Measurements from ENCODE around the gene PSMD12.
A peak's percentile ranks its signal among the peaks of the same experiment; 100 is the strongest.
"Not testable (repeated sequence)": the region's sequence is repeated elsewhere in the genome, so short reads cannot be mapped to it uniquely, and the experiment has no call there.

PSMD12 gene

DNA sequence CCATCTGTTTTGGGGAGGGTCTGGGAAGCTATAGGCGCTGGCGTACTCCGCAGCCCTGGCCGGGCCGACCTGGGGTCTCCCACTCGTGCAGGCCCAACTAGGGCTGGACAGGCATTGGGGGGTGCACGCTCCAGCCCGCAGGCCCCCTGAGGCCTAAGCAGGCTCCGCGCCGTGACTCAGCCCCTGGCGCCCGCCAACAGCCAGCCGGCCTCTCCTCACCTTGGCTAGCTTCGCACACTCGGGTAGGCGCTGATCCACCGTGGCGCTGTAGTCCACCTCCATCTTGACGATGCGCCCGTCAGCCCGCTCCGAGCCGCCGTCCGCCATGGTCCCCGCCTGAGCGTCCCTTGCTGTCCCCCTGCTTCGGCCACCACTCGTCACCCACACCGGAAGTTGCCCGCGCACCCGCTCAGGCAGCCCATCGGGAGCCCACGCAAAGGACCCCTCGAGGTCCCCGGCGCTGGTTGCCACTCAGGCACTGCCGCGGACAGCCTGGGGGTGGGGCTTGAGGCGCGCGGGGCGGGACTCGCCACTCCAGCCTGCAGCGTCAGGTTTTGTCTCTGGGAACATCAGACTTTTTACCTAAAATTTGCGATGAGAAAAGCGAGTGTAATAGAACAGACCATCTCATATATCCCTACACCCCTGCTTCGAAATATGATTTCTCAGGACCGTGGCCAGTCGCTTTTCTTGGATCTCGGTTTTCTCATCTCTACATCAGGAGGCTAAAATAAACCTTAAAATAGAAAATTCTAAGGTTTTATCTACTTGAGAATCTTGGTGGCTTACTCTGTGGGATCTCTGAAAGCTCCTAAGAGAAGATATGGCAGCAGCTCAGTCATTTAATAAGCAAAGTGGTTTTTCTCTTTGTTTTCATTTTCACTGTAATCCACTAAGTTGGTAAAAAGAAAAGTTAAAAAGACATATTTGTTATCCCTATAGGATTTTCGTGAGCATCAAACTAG is at the start of gene PSMD12:
PSMD12 (minus strand) TSS at position 385 of the 965 bp plus-strand sequence; CDS start at position 327, 58 bp downstream.
- DNase-seq, result peak; percentile 49 to 97 (median 91)

DNA sequence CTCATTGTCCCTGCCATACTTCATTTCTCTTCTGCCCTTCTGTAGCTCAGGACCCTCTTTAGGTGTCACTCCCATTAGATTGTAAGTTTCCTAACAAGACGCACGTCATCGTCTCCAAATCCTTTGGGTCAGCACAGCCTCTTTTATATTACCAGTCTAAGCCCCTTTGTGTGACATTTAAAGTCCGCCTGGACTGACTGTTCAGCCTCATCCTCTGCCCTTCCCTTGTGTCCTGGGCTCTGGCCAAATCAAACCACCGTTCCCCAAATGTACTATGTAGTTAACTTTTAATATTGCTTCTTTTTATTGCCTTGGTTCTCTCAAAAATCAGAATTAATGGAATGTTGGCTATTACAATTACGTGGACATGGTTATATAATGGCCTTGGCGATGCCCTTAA is 48.9 kb upstream of the PSMD12 start:
- DNase-seq, result no peak

DNA sequence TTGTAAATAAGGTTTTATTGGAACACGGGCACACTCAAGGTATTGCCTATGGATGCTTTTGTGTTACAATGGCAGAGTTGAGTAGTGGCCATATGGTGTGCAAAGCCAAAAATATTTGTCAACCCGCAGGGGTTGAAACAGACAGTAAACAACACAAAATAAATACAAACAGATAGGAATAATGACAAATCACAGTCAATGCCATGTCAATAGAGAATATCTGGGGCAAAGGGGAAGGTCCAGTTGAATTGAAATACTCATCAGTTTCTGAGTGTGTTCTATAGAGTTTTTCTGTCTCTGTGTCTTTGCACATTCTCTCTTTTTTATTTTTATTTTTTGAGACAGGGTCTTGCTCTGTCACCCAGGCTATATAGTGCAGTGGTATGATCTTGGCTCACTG is 48.2 kb upstream of the PSMD12 start:
- no peak for DNase-seq

DNA sequence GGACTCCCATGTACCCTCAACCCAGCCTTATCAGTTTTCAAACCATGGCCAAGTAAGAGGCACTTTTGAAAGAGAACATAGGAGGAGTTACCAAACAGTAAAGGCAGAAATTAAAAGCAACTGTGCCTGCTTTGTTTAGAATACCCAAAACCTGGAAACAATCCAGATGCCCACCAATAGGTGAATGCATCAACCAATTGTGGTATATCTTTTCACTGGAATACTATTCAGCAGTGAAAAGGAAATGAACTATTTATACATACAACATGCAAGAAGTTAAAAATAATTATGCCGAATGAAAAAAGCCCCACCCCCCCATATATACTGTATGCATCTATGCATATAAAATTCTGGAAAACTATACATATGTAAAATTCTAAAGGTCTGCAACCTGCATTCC is 47.8 kb upstream of the PSMD12 start:
- no peak for DNase-seq

DNA sequence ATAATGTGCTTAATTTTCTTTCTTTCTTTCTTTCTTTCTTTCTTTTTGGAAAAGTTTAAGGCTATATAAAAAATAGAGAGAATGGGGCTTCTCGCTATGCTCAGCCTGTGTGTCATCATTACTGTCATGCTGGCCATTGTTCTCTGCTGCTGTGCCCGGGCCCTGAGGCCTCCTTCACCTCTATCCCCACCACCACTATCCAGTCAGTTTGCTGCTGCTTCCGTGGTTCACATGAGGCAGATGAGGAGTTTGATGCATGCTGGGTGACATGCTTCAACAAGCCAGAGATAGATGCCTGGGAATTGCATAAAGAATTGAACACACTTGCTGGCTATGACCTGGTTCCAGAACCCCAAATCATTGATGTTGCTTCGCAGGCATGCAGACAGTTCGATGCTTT is 47.0 kb upstream of the PSMD12 start:
- no peak for DNase-seq

DNA sequence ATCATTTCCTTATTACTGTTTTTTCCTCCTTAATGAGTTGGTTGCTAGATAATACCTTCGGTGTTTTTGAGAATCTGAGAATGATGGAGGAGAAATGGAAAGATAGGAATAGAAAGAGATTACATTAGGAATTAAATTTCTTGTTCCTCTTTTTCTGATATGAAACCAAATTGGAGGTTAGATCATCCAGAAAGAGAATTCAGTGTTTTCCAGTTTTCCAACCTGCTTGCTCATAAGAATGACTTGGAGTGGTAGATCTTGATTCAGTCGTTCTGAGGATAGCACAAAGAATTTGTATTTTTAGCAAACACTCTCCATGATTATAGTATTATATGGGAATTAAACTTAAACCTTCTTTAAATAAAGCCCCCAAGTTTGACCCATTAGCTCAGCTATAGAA is 46.6 kb upstream of the PSMD12 start:
- DNase-seq, result no peak

DNA sequence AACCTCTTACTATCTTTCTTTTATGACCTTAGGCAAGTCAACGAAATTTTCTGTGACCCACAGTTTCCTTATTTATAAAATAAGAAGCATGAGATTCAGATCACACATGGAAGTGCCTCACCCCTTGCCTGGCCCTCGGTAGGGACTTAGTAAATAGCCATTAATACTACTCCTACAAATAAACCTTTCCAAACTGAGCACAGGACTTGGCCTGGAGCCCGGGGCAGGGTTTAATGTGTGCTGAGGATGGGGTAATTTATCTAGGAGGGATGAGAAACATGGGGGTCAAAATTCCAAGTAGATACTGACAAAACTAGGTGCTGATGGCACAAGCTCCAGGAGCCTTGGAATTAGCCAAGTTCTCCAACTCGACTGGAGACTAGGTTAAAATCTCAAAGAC is 45.7 kb upstream of the PSMD12 start:
- DNase-seq, result no peak

DNA sequence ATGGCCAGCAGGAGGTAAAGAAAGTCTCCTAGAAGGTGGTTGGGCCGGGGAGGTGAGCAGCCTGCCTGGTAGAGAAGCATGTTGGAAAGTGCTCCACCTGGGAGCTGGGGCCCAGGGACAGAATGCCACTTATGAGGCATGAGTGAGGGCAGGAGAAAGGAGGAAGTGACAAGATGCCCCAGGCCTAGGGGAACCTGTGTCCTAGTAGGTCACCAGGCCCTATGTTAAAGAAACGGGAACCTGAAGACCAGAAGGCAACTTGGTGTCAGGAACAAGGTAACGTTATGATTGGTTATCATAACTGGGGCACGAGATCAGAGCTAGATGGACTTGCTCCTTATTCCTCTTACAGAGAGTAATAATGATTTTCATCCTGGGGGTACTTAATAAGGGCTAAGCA is 45.0 kb upstream of the PSMD12 start:
- no peak for DNase-seq

DNA sequence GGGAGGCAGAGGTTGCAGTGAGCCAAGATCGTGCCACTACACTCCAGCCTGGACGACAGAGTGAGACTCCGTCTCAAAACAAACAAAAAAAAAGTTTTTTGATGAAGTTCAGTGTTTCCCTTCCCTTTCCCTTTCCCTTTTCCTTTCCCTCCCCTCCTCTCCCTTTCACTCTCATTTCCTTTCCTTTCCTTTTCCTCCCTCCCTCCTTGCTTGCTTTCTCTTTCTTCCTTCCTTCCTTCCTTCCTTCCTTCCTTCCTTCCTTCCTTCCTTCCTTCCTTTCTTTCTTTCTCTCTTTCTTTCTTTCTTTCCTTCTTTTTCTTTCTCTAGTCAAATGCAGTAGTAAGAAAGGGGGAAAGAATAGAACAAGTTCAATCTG is 42.1 kb upstream of the PSMD12 start:
- not testable (repeated sequence) for DNase-seq

DNA sequence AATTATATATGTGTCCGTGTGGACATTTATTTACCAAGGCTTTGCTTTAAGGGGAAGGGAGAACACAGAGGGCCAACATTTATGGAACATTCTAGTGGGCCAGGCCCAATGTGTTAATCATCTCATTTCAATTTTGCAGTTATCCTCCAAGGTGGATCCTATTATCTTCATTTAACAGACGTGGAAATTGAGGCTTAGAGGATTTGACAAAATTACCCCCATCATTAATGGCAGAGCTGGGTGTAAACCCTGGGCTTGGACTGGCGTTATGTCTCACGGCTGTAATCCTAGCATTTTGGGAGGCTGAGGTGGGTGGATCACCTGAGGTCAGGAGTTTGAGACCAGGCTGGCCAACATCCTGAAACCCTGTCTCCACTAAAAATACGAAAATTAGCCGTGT is 37.1 kb upstream of the PSMD12 start:
- DNase-seq, result no peak

DNA sequence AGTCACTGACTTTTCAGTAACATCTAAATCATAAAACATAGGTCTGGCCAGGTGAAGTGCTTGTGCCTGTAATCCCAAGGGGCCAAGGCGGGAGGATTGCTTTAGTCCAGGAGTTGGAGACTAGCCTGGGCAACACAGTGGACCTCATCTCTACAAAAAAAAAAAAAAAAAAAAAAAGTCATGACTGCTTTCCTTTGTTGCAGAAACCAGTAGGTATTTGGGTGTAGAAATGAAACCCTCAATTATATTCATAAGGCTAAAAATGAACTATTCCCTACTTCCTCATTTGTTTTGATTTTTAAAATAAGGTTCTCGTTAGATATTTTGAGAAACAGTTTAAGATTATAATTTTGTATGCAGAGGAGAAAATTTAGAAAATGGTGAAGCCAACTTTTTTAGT is 36.7 kb upstream of the PSMD12 start:
- no peak for DNase-seq

DNA sequence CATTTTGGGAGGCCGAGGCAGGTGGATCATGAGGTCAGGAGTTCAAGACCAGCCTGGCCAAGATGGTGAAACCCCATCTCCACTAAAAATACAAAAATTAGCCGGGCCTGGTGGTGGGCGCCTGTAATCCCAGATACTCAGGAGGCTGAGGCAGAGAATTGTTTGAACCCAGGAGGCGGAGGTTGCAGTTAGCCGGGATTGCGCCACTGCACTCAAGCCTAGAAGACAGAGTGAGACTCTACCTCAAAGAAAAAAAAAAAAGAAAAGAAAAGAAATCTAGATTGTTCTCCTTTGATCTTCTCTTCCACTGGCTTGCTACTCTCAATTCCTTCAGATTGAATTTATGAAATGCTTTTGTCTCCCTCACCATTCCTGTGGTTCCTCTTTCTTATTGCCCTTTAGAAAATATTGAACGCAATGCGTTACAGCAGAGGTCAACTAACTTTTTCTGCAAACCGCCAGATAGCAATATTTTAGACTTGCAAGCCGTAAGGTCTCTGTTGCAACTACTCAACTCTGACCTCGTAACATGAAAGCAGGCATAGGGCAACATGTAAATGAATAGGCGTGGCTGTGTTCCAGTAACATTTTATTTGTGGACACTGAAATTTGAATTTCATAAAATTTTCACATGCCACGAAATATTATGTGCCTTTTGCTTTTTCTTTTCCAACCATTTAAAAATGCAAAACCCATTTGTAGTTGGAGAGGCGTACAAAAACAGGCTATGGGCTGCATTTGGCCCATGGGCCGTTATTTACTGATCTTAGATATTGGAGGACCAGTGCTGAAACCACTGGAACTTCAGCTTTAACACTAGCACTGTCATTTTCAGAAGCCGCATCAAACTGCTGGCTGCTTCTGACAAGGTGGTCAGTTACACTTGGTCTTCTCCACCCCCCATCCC is 35.5 kb upstream of the PSMD12 start:
- no peak for DNase-seq

DNA sequence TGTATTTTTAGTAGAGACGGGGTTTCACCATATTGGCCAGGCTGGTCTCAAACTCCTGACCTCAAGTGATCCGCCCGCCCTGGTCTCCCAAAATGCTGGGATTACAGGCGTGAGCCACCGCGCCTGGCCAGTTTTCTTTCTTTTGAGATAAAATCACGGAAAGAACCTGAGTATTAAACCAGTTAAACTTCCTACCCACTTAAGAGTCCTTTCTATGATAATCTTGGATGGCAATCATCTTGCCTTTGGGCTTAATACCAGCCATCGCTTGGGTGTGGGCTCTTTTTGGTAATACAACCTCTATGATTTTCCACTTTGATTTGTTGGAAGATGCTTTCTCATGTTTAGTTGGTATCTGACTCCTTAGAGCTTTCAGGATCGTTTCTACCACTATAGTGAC is 34.7 kb upstream of the PSMD12 start:
- DNase-seq, result no peak

DNA sequence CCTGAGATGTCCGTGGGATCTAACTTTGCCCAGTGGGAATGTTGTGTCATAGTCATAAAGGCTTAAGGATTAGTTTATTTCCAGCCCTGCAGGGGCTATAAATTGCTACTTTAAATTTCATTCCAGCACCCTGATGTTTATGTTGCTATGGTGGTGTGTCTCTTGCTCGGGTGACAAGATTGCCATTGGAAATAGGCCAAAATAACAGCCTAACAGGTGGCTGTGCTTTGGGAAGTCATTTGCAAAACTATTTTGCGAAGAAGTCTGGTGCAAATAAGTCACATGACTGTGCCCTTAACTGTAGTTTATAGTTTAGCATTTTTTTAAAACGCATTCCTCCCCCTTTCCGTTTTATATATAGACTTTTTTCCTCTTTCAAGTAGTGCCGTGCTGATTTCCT is 33.8 kb upstream of the PSMD12 start:
- no peak for DNase-seq

DNA sequence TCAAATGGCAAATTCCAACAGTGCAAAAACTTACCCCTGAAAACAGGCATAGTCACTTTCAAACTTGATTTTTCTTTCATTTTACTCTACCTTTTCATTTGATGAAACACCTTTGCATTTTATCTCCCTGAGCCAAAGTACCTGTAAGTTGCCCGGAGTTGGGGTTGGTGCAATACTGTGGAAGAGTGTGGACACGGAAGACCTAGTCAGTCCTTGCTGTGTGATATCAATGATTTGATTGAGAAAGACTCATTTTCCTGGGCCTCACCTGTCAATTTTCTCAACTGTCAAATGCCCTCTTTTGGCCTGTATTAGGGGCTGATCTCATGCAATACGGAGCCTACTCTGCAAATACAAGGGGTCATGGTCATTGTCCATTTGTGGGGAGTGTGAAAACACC is 33.3 kb upstream of the PSMD12 start:
- DNase-seq, result no peak

DNA sequence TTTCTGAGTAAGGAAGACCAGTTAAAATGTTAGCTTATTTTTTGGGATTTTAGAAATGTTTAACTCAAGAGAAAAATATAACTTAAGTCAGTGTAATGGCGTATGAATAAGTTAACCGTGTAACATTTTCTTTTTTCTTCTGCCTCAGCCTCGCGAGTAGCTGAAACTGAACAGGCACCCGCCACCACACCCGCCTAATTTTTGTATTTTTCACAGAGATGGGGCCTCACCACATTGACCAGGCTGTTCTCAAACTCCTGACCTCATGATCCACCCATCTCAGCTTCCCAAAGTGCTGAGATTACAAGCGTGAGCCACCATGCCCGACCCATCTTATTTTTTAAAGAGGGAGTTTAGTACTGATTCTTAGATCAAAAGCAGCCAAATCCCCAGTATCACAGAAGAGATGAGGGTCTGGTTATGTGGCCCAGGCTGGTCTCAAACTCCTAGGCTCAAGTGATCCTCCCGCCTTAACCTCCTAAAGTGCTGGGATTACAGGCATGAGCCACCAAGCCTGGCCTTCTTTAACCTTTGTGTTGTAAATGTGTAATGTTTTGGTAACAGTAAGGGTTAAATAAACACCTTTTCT is 27.5 kb upstream of the PSMD12 start:
- no peak for DNase-seq

DNA sequence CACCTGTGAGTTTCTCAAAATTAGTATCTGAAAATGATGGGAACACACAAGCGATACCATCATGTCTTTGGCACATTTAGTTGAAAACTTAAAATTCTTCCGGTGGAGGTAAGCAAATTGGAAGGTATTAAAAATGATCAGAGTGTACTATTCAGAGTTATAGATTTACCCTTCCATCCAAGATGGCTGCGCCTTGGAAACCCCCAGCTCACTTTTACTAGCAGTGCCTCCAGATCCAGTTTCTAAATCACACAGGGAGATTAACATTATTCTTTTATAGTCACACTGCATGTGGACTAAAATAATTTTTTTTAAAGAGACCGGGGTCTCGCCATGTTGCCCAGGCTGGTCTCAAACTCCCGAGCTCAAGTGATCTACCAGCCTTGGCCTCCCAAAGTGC is 25.7 kb upstream of the PSMD12 start:
- no peak for DNase-seq

DNA sequence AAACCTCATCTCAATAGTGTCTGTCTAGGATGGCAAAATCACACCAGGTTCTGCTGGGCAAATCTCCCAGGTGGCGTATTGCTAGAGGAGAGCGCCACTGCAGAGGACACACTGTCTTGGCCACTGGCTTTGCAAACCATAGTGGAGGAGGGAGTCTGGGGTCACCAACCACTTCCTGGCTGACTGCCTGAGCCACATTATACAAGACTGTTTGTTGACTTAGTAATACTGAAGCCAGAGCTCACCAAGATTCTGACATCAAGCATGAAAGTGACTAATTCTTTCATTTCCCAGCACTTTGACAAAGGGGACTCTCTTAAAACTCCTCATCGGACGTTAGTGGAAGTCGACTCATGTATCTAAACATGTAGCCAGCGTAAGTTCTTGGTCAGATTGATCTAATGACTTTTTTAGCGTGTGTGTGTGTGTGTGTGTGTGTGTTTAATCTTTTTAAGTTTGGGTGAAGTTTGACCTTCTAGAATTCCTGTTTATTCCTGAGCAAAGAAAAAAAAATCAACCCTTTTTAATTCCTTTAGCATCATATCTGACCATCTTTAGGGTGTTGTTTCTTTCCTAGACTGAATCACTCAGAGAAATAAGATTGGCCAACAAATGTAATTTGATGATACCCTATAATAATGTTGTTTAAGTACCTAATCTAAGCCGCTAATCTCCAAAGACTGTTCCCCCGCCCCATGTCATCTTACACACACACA is 24.4 kb upstream of the PSMD12 start:
- peak in 39 of 56 donors; percentile 6 to 64 (median 27) for DNase-seq

DNA sequence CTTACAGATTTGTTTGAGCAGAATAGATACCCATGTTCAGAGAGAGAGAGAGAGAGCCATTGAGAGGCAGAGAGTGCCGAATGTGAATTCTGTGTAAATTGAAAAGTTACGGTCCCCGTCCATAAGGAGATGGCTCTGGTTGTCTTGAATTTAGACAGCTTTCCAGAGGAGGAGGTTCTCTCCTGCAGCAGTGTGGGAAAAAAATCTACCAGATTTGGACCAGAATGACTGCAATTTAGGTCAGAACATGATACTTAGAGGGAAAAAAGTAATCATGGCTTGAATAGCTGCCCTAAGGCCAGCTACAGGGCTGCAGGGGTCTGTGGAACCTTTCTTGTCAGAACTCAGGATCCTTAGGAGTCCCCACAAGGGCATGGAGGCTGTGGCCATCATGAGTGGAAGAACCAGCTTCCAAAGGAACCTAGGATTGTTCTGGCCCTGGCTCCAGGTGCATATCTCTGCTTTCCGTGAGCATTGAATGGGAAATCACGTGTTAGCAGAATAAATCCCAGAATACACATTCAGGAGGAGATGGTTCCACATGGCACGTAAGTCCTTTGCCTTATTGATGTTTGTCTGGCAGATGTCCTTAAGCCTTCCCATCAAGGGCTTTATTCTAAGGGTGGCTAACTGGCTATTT is 23.7 kb upstream of the PSMD12 start:
- peak in 1 of 56 donors; percentile 2 for DNase-seq

DNA sequence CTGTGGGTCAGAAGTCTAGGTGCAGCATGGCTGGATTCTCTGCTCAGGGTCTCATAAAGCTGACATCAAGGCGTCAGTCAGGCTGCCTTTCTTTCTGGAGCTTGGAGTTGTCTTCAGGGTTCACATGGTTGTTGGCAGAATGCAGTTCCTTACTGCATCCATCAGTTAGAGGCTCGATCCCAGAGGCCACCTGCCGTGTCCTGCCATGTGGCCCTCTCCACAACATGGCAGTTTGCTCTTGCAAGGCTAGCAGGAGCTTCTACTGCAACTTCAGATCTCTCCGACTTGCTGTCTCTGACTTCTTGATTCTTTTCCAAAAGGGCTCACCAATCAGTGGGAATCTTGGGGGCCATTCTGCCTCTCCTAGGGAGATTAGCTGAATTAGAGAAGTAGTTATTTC is 22.6 kb upstream of the PSMD12 start:
- DNase-seq, result no peak

DNA sequence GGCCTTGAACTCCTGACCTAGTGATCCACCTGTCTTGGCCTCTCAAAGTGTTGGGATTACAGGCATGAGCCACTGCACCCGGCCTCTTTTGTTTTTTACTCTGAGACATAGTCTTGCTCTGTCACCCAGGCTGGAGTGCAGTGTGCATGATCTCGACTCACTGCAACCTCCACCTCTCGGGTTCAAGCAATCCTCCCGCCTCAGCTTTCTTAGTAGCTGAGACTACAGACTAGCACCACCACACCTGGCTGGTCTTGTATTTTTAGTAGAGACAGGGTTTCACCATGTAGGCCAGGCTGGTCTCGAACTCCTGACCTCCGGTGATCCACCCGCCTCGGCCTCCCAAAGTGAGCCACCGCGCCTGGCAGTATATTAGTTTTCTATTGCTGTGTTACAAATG is 22.2 kb upstream of the PSMD12 start:
- DNase-seq, result not testable (repeated sequence)
